MM.1S (cell line): ENCODE data around the gene S100A16.

Experiments
- DNase-seq: peaks from one replicate; pipeline ENCODE4 v3.0.0-alpha.2; 2015
- H2AFZ ChIP-seq: fragments of 300-600 bp; sonication (generic); 2 replicates; pipeline ENCODE4 v1.6.0; 2016; ENCODE audit warnings: antibody characterized with exemption, low read length
- H3F3A ChIP-seq: fragments of 300-600 bp; sonication (generic); 2 replicates; pipeline ENCODE4 v1.6.1; 2016; ENCODE audit warnings: mild to moderate bottlenecking, antibody characterized with exemption, low read length, moderate library complexity, mixed read lengths; ENCODE audit not compliant: insufficient read depth
- H3K27ac ChIP-seq: fragments of 300-600 bp; sonication (generic); 2 replicates; pipeline ENCODE4 v1.5.1; 2016; ENCODE audit warnings: mild to moderate bottlenecking, low read length
- H3K27me3 ChIP-seq: fragments of 300-600 bp; sonication (generic); replicated peaks from 2 replicates; pipeline ENCODE4 v1.6.0; 2016; ENCODE audit warnings: low read length; ENCODE audit not compliant: insufficient read depth
- H3K36me3 ChIP-seq: fragments of 300-600 bp; sonication (generic); replicated peaks from 2 replicates; pipeline ENCODE4 v1.6.1; 2016; ENCODE audit warnings: mild to moderate bottlenecking, low read length, mixed read lengths; ENCODE audit not compliant: insufficient read depth
- H3K4me1 ChIP-seq: fragments of 300-600 bp; sonication (generic); 2 replicates; pipeline ENCODE4 v1.6.1; 2016; ENCODE audit warnings: low read length, mixed read lengths
- H3K4me2 ChIP-seq: fragments of 300-600 bp; sonication (generic); 2 replicates; pipeline ENCODE4 v1.6.0; 2016; ENCODE audit warnings: low read depth, low read length
- H3K4me3 ChIP-seq: fragments of 300-600 bp; sonication (generic); 2 replicates; pipeline ENCODE4 v1.5.1; 2016; ENCODE audit warnings: low read length, mixed read lengths
- H3K79me2 ChIP-seq: fragments of 300-600 bp; sonication (generic); 2 replicates; pipeline ENCODE4 v1.6.1; 2016; ENCODE audit warnings: mixed run types, low read length, mixed read lengths
- H3K9ac ChIP-seq: fragments of 300-600 bp; sonication (generic); 2 replicates; pipeline ENCODE4 v1.6.1; 2016; ENCODE audit warnings: low read length, mixed read lengths
- H3K9me2 ChIP-seq: fragments of 300-600 bp; sonication (generic); replicated peaks from 2 replicates; pipeline ENCODE4 v1.6.1; 2016; ENCODE audit warnings: mild to moderate bottlenecking, low read length, mixed read lengths; ENCODE audit not compliant: insufficient read depth
- H3K9me3 ChIP-seq: fragments of 300-600 bp; sonication (generic); replicated peaks from 2 replicates; pipeline ENCODE4 v1.6.1; 2016; ENCODE audit warnings: mild to moderate bottlenecking, low read length, mixed read lengths; ENCODE audit not compliant: insufficient read depth
- H4K20me1 ChIP-seq: fragments of 300-600 bp; sonication (generic); 2 replicates; pipeline ENCODE4 v1.6.1; 2016; ENCODE audit warnings: mild to moderate bottlenecking, low read length, moderate library complexity, mixed read lengths; ENCODE audit not compliant: insufficient read depth
- EZH2 ChIP-seq: fragments of 300-600 bp; sonication (generic); optimal IDR thresholded peaks from 2 replicates; pipeline ENCODE3; 2017; ENCODE audit warnings: low read depth, mild to moderate bottlenecking, antibody characterized with exemption, low read length, mixed read lengths
- EZH2phosphoT487 ChIP-seq: fragments of 300-600 bp; sonication (generic); IDR thresholded peaks from 2 replicates; pipeline ENCODE4 v1.6.1; 2018; ENCODE audit warnings: antibody characterized with exemption, low read length
- TF ChIP-seq, protein P1 (sequence below): fragments of 300-600 bp; sonication (generic); IDR thresholded peaks from 2 replicates; pipeline ENCODE4 v1.5.1; 2016; ENCODE audit warnings: antibody characterized with exemption, low read length, mixed read lengths

Gene S100A16

GRCh38 chr1:153629343-153629665 lies 16.4 kb upstream of the S100A16 start:
- no peak overlapping the region for H3K4me2 ChIP-seq
- H3K36me3 ChIP-seq, result no peaks in the 10 kb centered on the region
- DNase-seq, result no peak
- H3K9me3 ChIP-seq, result no peaks in the 10 kb centered on the region
- no peak overlapping the region for H3K27ac ChIP-seq
- no peak overlapping the region for H3K9ac ChIP-seq
- H3K4me1 ChIP-seq, result peaks cover 4% of the 10 kb centered on the region; the same call in 1 of the 2 replicates
- TF ChIP-seq EZH2phosphoT487 (no peak), EZH2 (no peak)
- TF ChIP-seq, protein P1, sequence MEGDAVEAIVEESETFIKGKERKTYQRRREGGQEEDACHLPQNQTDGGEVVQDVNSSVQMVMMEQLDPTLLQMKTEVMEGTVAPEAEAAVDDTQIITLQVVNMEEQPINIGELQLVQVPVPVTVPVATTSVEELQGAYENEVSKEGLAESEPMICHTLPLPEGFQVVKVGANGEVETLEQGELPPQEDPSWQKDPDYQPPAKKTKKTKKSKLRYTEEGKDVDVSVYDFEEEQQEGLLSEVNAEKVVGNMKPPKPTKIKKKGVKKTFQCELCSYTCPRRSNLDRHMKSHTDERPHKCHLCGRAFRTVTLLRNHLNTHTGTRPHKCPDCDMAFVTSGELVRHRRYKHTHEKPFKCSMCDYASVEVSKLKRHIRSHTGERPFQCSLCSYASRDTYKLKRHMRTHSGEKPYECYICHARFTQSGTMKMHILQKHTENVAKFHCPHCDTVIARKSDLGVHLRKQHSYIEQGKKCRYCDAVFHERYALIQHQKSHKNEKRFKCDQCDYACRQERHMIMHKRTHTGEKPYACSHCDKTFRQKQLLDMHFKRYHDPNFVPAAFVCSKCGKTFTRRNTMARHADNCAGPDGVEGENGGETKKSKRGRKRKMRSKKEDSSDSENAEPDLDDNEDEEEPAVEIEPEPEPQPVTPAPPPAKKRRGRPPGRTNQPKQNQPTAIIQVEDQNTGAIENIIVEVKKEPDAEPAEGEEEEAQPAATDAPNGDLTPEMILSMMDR, result no peak
- H3K9me2 ChIP-seq, result no peaks in the 10 kb centered on the region
- no peaks in the 10 kb centered on the region for H4K20me1 ChIP-seq
- no peak overlapping the region for H2AFZ ChIP-seq
- peaks cover 4% of the 10 kb centered on the region; the same call in 1 of the 2 replicates for H3F3A ChIP-seq
- peaks cover 3% of the 10 kb centered on the region for H3K79me2 ChIP-seq
- no peaks in the 10 kb centered on the region for H3K27me3 ChIP-seq
- no peak overlapping the region for H3K4me3 ChIP-seq

- peaks cover 4% of the 10 kb centered on the region; the same call in 1 of the 2 replicates for H3K4me1 ChIP-seq
- H3K9ac ChIP-seq, result no peak overlapping the region
- no peaks in the 10 kb centered on the region for H3K9me3 ChIP-seq
- H3K79me2 ChIP-seq, result no peaks in the 10 kb centered on the region
- no peaks in the 10 kb centered on the region for H3F3A ChIP-seq
- no peaks in the 10 kb centered on the region for H3K27me3 ChIP-seq
- no peak for TF ChIP-seq EZH2
- no peak for TF ChIP-seq EZH2phosphoT487
- TF ChIP-seq, protein P1, result no peak
- H2AFZ ChIP-seq, result no peak overlapping the region
- H3K27ac ChIP-seq, result no peak overlapping the region
- H3K9me2 ChIP-seq, result no peaks in the 10 kb centered on the region
- no peaks in the 10 kb centered on the region for H4K20me1 ChIP-seq
- no peak for DNase-seq
- no peak overlapping the region for H3K4me3 ChIP-seq
- H3K4me2 ChIP-seq, result no peak overlapping the region
- no peaks in the 10 kb centered on the region for H3K36me3 ChIP-seq
These were observed 15.9 kb upstream of the S100A16 start for GRCh38 chr1:153628638-153629342.

DNA sequence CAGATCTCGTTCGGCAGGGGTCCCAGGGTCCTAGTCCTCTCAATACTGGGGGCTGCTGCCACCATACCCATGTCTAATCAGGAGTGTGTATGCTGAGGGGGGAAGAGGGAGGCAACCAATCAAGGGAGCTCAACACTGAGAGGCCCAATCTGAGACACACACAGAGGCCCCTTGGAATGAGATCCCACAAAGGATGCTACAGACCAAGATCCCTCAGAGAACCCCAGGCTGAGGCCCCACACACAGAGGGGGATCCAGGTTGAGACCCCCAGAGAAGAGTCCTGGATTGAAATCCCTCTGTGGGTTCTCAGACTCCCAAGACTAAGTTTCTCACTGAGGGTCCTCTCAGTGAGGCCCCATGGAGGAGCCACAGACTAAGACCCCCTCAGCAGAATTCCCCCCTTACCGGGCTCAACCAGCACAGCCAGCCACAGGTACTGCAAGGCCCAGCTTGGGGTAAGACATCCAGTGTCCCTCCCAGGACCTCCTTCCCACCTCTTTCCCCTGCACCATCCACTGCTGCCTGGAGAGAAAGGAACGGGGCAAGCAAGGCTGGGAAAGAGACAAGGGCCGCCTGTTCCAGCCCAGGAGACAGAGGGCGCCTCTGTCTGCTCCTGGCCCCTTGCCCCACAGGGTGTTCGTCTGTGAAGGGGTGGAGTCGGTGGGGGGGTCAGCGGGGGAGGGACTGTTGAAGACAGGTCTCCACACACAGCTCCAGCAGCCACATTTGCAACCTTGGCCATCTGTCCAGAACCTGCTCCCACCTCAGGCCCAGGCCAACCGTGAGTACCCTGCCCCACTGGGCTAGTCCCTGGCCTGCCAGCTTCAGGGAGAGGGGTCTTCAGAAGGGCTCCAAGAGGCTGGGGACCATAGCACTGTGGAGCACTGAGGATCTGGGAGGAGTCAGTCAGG lies 15.0 kb upstream of the S100A16 start, which contains the start of gene S100A1:
Gene S100A1 (plus strand): TSS at position 720 of the 912 bp plus-strand sequence. CDS start 2,088 bp downstream, outside the sequence.
- Histone ChIP-seq H3K4me3 (no peak within 1 kb of the TSS), H3F3A (no peaks in the 10 kb centered on the region), H3K9me2 (no peaks in the 10 kb centered on the region), H3K4me2 (no peak within 1 kb of the TSS), H3K79me2 (no peaks in the 10 kb centered on the region), H3K27ac (no peak within 1 kb of the TSS), H3K4me1 (no peaks in the 10 kb centered on the region), H3K9me3 (no peaks in the 10 kb centered on the region), H4K20me1 (no peaks in the 10 kb centered on the region), H2AFZ (no peak within 1 kb of the TSS), H3K36me3 (no peaks in the 10 kb centered on the region), H3K9ac (no peak within 1 kb of the TSS), H3K27me3 (no peaks in the 10 kb centered on the region)
- DNase-seq, result no peak
- no peak for TF ChIP-seq EZH2
- TF ChIP-seq, protein P1, result no peak; the same call in 1 of the 2 replicates
- TF ChIP-seq EZH2phosphoT487, result no peak
